GM19372 (cell line): ENCODE results near the gene OOSP4A.

Experiments
- ATAC-seq: cut with Tn5 transposase; IDR thresholded peaks from one replicate; pipeline ENCODE4 v1.9.1; 2021; ENCODE audit warnings: mild to moderate bottlenecking, low read depth, moderate library complexity; ENCODE audit not compliant: unreplicated experiment

The OOSP4A gene

DNA sequence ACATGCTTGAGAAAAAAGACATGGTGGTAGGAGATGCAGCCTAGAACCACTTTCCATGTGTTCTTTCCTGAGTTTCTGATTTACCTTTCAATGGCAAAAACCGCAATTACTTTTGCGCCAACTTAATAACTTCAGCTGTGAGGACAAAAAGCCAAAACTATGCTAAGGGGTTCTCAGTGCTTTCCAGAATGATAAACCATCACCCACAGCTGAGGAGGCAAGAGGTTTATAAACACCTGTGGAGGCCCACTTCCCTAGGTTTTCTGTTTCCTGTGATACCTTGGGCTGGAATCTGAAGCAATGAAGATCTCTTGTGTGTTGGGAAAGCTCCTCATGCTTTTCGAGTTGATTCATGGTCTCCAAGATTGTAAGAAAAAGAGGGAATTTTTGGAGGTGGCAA is at the start of gene OOSP4A:
Gene OOSP4A (plus strand): TSS at position 301 of the 400 bp plus-strand sequence. CDS start 0 bp downstream, at position 301.
- no peak for ATAC-seq

GRCh38 chr11:59918480-59918879 is 45.4 kb upstream of the OOSP4A start:
- no peak for ATAC-seq

DNA sequence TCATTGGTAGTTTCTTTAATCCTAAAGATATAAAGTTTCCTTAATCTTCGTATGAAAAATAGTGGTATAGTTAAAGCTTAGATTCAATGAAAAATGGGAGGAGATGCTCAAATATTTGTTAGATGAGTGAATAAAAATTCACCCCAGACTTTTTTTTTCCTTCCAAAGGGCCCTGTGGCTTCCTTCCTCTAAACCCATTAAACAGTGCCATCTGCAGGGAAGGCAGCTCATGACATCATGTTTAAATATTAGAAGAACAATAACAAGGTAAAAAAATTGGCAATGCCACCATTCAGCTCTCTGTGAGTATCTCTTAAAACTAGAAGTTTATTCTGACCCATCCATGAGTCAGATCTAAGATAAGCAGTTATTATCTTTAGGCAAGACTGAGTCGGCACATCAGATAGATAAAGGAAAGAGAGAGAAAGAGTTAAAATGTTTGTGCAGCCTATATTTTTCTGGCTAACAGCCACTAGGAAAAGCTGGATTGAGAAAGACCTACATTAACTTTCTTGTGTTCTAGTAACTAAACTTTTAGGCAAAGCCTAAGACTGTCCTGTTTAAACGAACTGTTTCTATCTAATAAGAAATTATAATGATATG is 44.7 kb upstream of the OOSP4A start:
- no peak for ATAC-seq

GRCh38 chr11:59923813-59924212 is 40.0 kb upstream of the OOSP4A start:
- no peak for ATAC-seq

DNA sequence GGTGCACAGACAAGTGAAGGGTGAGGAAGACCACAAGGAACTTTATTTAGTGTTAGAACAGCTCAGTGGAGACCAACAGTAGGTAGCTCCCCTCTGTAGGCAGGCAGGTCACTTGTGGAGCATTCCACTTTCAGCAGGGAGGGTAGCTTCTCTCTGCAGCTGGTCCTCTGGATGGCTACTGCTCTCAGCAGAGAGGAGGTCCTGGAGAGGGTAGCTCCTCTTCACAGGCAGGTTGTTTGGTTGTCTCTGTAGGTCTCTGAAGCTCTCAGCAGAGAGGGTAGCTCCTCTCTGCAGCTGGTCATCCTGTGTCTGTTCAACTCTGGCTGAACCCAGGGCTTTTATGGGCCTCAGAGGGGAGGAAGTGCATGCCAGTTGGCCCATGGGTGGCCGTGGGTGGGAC is 32.1 kb upstream of the OOSP4A start:
- no peak for ATAC-seq

- ATAC-seq = no peak
Measured at GRCh38 chr11:59938132-59938531, 25.7 kb upstream of the OOSP4A start, which contains the start of gene OOSP1. OOSP1 (plus strand) TSS chr11:59938432; CDS start chr11:59938455, 23 bp downstream.

DNA sequence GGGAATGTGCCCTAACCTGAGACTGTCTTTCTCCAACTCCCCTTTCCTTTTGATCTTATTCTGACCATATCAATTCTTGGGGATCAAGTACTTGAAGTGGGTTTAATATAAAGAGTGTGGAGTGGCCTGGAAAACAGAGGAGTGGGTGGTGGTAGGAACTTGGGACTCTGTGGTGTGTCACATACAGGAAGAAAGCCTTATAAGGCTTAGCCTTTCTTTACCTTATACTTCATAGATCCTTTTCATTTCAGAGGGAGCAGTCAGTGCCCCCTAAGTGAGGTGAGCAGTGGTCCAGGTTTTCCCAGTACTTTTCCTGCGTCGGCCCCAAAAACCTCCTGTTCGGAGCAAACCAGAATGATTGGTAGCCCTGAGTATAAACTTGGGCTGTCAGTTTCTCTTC is 25.1 kb upstream of the OOSP4A start:
- no peak for ATAC-seq

DNA sequence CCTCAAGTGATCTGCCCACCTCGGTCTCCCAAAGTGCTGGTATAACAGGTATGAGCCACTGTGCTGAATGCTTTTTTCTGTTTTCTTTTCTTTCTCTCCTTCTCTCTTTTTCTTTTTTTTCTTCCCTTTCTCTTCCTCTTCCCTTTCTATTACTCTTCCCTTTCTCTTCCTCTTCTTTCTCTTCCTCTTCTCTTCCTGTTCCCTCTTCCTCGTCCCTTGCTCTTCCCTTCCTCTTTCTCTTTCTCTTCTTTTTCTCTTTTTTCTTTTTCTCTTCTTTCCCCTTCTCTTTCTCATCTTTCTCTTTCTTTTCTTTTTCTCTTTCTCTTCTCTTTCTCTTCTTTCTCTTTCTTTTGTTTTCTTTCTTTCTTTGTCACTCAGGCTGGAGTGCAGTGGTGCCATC is 24.4 kb upstream of the OOSP4A start:
- no peak for ATAC-seq

DNA sequence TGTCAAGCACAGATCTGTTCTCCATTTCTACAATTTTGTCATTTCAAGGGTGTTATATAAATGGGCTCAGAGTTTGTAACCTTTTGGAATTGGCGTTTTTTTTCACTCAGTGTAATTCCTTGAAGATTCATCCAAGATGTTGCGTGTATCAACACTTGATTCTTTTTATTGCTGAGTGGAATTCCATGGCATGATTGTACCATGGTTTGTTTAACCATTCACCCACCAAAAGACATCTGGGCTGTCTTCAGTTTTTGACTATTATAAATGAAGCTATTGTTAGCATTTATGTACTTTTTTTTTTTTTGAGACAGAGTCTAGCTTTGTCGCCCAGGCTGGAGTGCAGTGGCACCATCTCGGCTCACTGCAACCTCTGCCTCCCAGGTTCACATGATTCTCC is 22.7 kb upstream of the OOSP4A start:
- no peak for ATAC-seq

DNA sequence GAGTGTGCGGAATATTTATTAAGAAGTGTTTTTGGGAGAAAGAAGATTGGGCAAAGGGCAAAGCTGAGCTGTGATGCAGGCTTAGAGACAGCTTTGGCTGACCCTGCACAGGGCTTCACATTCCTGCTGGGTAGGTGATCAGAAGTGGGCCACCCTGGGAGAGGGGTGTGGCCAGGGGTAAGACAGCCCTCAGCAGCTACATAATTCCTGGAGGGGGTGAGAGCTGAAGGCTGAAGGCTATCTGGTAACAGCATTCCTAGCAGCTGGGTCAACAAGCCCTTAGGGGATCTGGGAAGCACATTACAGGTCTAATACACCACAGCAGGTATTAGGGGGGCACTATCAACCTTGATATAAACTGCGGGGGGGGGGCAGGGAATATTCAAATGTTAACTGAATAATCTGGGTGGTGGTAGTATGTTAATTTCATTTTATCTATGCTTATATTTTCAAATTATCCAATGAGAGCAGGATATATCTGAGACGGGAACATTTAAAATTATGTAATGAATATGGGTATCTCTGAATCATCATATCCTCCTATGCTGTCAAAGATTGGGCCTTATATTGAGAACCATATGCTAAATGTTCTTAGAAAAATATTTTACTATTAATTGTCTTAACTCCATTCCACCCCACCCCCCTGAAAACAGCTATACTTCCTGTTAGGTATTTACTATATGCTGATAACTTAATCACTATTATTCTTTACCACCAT is 19.7 kb upstream of the OOSP4A start:
- ATAC-seq = no peak

DNA sequence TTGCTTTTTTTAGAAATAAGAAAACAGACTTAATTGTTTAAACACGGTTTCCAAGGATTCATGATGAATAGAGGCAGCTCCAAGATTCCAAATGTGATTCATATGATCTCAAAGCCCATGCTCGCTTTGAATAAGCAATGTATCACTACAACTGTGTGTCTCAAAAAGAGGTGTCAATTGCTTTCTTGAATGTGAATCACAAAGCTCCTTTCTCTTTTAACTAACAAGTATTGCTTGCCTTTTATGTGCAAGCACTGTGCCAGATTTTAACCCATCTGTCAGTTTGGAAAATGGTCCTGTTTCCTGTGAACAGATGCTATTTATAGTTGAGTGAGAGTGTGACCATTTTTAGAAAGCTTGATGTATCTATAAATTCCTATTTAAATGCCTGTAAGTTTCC is 19.1 kb upstream of the OOSP4A start:
- ATAC-seq = no peak

DNA sequence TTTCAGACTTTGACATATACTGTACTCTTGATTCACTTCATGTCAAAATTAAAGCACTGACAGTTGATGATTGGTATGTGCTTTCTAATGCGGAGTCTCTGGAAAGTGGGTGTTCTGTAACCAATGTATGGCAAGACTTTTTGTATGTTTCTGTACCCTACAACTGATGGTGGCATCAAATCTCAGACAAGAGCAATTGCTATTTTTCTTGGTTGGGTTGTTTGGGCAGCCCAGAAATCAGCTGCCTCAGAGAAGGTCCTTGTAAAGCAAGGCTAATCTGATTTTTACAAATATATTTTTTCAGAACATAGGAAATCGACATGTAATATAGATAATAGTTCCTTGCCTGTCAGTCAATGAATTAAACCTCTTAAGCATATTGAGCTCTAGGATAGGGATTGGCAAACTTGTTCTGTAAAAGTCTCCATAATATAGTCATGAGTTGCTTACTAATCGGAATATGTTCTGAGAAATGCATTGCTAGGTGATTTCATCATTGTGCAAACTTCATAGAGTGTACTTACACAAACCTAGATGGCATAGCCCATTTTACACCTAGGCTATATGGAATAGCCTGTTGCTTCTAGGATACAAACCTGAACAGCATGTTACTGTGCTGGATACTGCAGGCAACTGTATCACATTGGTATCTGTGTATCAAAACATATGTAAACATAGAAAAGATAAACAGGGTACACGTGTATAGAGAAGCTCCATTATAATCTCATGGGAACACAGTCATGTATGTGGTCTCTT is 10.2 kb upstream of the OOSP4A start:
- ATAC-seq = no peak

DNA sequence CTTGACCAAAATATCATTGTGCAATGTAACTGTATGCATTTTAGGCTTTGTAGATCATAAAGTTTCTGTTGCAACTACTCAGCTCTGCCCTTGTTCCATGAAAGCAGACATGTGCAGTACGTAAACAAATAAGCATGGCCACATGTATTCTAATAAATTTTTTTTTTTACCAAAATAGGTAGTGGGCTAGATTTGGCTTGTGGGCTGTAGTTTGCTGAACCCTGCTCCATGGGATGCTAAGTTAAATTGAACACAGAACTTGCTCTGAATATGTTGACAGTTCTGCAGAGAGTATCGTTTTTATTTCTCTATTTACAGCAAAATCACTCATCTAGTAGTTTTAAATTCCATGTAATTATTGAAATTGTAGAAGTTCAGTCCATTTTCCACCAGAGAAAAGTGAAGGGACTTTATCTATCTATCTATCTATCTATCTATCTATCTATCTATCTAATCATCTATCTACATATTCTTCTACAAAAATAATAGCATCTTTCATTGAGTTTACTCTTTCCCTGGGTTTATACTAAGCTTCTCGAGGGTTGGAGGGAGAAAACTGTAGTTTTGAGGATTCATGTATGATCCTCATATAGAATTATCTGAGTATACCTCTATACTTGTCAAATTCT is 9.5 kb upstream of the OOSP4A start:
- ATAC-seq = no peak

- no peak for ATAC-seq
Measured at GRCh38 chr11:59957094-59957493, 6.7 kb upstream of the OOSP4A start.

- no peak for ATAC-seq
Measured at GRCh38 chr11:59960502-59961381, 3.1 kb upstream of the OOSP4A start.

DNA sequence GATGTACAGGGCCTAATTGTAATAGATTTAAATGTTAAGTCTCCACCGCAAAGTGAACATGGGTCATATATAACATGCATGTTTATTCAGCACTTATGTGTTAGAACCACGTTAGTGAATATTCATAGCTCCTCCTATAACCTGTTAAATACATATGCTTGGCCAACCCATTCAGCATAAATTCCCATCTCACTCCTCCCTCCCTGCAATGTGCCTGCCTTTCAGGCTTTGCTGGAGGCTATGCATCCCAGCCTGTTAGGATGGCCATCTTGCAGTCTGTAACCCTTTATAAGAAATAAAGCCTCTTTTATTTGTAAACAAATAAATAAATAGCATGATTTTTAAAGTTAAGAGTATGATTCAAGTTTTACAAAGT is 1.7 kb upstream of the OOSP4A start:
- ATAC-seq = no peak

GRCh38 chr11:59965424-59965823 is 1.6 kb downstream of the OOSP4A start:
- ATAC-seq = no peak

GRCh38 chr11:59966201-59966600 is 2.4 kb downstream of the OOSP4A start:
- no peak for ATAC-seq

DNA sequence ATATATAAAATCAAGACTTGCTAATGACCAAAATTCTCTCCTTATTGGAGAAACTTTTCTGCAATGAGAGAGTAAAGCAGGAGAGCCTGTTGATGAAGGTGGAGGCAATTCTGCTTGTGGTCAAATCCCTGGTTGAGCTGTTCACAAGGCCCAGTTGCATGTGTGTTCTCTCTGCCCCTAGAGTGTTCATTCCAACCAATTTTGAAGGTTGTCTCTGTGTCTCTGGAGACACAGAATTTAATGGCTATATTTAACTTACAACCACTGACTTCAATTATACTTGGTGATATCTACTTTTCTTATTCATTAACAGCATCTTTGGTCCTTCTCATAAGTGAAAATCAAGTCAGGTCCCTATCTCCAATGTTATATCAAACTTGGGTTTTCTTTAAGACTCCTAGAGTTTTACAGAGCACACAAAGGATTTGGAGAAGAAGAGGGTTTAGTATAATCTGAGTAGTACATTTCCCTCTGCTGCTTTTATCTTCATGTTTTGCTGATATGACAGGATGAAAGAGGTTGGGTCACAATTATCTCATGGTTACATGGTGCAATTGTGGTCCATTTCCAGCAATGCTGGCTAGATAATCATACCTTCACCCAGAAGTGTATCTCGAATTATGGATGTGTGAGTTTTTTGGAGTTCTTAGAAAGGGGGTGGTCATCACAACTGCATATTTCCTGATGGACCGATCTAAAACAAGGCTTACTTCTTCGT is 4.0 kb downstream of the OOSP4A start:
- no peak for ATAC-seq

DNA sequence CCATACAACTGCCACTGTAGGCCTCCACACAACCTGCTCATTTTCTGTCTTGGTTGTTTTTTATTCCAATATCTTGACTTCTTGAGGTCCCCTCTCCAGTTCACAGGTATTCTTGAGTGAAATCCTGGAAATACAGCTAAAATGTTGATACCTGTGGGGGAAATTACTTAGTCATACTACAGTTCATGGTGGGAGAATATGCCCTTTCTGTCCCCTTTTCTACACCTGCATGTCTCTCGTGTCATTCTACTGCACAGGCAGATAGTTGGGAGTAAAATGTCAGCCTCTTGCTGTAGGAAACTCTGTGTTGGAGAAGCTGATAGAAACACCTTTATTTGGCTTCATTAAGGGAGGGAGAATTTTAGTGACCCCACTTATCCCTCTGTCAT is 4.6 kb downstream of the OOSP4A start:
- no peak for ATAC-seq
